T-helper 17 cell (primary cell): ENCODE results near the gene EXOC4. TPM values are rescaled to one million over a fixed set of nuclear protein-coding genes. Genes with fewer than 3 reads are reported as not detected.

Source experiments
- ATAC-seq: fragments of 150-1000 bp; cut with Tn5 transposase; 2 replicates; pipeline ENCODE4 v1.10.0; 2021; ENCODE audit warnings: mild to moderate bottlenecking, moderate library complexity
- DNase-seq, 3 donors: peaks; one replicate each; pipeline versions ENCODE4 v3.0.0 to v3.0.0-alpha.2; 2020 to 2021
- H3K9me3 ChIP-seq: one replicate; pipeline ENCODE4 v1.7.0; 2013; ENCODE audit warnings: low read length, mild to moderate bottlenecking; ENCODE audit not compliant: control insufficient read depth, poor library complexity, severe bottlenecking
- H3K27ac Mint-ChIP-seq: one replicate; pipeline ENCODE4 v1.8.0; 2022; ENCODE audit warnings: mild to moderate bottlenecking, moderate library complexity, mixed read lengths
- H3K27me3 Mint-ChIP-seq: one replicate; pipeline ENCODE4 v1.8.0; 2022; ENCODE audit warnings: mixed read lengths
- H3K36me3 Mint-ChIP-seq: one replicate; pipeline ENCODE4 v1.8.0; 2022; ENCODE audit warnings: low read depth, mixed read lengths
- H3K4me1 Mint-ChIP-seq: one replicate; pipeline ENCODE4 v1.8.0; 2022; ENCODE audit warnings: mild to moderate bottlenecking, mixed read lengths
- H3K4me3 Mint-ChIP-seq: one replicate; pipeline ENCODE4 v1.8.0; 2022; ENCODE audit warnings: mild to moderate bottlenecking, moderate library complexity, mixed read lengths
- total RNA-seq, 4 donors: library from RNA in 2 of 4; stranded (reverse) in 2 of 4; gene quantifications; one replicate each; pipeline ENCODE4 v1.2.3 and lab custom pipeline; 2022 to 2026

EXOC4 gene
- total RNA-seq, 2 donors from 2014 or later: 88.8 to 96.6 TPM

GRCh38 chr7:134083766-134084487, 831.0 kb downstream of the EXOC4 start:
- no peaks in the 10 kb centered on the region for H3K4me1 Mint-ChIP-seq
- ATAC-seq (no peak), DNase-seq (no peak)
- no peaks in the 10 kb centered on the region for H3K27me3 Mint-ChIP-seq
- no peaks in the 10 kb centered on the region for H3K36me3 Mint-ChIP-seq
- H3K4me3 Mint-ChIP-seq: no peak overlapping the region
- H3K9me3 ChIP-seq: no peaks in the 10 kb centered on the region
- H3K27ac Mint-ChIP-seq: no peak overlapping the region

DNA sequence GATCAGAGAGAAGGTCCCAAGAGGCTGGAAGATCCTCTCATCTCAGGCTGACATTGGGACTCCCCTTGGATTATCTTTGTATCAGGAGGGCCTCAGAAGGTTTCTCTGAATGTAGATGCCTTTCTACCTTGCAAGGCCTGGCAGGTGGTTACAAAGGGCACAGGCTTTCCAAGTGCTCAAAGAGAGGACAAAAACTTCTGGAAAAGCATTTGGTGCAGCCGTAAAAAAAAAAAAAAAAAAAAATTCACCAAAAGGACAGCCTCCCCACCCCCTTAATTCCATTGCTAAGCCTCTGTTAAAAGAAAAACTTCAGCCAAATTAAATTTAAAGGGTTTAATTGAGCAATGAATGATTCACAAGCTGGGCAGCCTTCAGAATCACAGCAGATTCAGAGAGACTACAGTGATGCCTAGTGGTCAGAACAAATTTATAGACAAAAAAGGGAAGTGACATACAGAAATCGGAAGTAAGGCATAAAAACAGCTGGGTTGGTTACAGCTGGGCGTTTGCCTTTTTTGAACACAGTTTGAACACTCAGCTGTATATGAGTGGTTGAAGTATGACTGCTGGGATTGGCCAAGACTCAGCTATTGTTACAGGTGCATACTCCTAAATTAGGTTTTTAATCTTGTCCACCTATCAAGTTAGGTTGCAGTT, 831.7 kb downstream of the EXOC4 start:
- H3K36me3 Mint-ChIP-seq: no peaks in the 10 kb centered on the region
- H3K27me3 Mint-ChIP-seq: no peaks in the 10 kb centered on the region
- H3K9me3 ChIP-seq: no peaks in the 10 kb centered on the region
- ATAC-seq (peak; percentile 39), DNase-seq (no peak)
- H3K27ac Mint-ChIP-seq: no peak overlapping the region
- H3K4me1 Mint-ChIP-seq: no peaks in the 10 kb centered on the region
- H3K4me3 Mint-ChIP-seq: no peak overlapping the region

DNA sequence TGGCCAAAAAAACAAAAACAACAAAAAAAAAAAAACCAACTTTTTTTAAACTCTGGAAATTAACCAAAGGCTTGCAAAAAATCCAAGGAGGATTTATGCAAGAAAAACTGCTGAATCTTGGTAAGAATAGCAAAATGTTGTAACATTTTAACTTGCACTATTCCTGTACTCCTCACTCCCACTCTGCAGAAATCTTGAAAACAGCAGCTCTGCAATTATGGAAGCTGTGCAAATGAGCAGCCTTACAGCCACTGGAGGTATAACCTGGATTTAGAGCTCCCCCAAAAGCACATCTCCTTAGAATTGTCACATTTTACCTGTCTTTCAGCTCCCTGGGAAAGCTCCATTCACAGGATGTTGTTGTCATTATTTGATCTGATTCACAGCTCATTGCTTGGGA, 832.4 kb downstream of the EXOC4 start:
- DNase-seq (no peak), ATAC-seq (no peak)
- Mint-ChIP-seq H3K27me3 (no peaks in the 10 kb centered on the region), H3K36me3 (no peaks in the 10 kb centered on the region), H3K4me1 (no peaks in the 10 kb centered on the region), H3K4me3 (no peak overlapping the region), H3K27ac (no peak overlapping the region)
- H3K9me3 ChIP-seq: no peaks in the 10 kb centered on the region

DNA sequence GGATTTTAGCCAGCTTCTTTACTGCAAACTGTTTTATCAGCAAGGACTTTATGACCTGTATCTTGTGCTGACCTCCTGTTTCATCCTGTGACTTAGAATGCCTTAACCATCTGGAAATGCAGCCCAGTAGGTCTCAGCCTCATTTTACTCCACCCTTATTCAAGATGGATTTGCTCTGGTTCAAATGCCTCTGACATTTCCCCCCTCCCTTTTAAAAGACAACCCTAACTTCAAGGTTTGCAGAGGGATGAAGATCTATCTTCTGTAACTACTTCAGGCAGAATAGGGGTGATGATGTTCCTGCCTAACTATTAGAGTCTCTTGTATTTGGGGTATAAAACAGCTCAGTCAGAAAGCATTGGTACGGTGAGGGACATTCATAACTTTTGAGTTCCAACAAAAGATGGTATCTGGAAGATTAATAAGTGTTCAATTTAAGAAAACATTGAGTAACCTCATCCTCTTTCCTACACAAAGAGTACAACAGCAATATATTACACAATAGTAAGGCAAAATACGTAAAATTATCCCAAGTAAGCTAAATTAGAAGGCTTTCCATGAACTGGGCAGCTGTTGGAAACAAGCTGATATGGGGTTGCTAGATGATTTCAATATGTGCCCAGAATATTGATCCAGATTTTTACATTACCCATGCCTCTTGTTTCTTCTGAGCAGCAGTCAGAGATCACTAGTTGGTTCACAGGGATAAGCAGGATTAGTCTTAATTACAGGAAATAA, 834.3 kb downstream of the EXOC4 start:
- ATAC-seq: no peak
- H3K36me3 Mint-ChIP-seq: no peaks in the 10 kb centered on the region
- H3K9me3 ChIP-seq: no peaks in the 10 kb centered on the region
- no peaks in the 10 kb centered on the region for H3K4me1 Mint-ChIP-seq
- no peak for DNase-seq
- no peaks in the 10 kb centered on the region for H3K27me3 Mint-ChIP-seq
- no peak overlapping the region for H3K27ac Mint-ChIP-seq
- H3K4me3 Mint-ChIP-seq: no peak overlapping the region

- Mint-ChIP-seq H3K36me3 (no peaks in the 10 kb centered on the region), H3K27ac (no peak overlapping the region), H3K4me1 (no peaks in the 10 kb centered on the region)
These were observed 835.3 kb downstream of the EXOC4 start for GRCh38 chr7:134088199-134088598.

DNA sequence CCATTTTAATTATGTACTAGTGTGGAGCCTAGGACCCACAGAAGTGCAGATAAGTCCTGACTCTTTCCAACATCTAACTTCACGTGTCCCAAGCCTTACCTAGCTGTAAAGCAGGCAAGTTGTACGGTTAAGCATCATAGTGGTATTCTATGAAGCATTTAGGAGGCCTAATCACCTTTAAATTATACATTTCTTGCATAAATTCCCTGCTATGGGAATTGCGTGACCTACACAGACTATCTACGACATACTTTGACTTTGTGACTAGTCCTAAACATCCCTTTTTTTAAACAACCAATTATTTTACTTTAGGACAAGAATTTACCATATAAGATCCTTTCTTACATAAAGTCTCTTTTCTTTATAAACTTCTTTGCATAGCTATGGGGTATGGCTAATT, 836.6 kb downstream of the EXOC4 start:
- no peak overlapping the region for H3K27ac Mint-ChIP-seq
- no peaks in the 10 kb centered on the region for H3K36me3 Mint-ChIP-seq
- H3K4me3 Mint-ChIP-seq: no peak overlapping the region
- ATAC-seq: no peak
- H3K4me1 Mint-ChIP-seq: no peaks in the 10 kb centered on the region
- no peaks in the 10 kb centered on the region for H3K27me3 Mint-ChIP-seq
- peaks cover 3% of the 10 kb centered on the region for H3K9me3 ChIP-seq
- no peak for DNase-seq

More at GRCh38 chr7:134088199-134088598, 835.3 kb downstream of the EXOC4 start:
- Mint-ChIP-seq H3K4me3 (no peak overlapping the region), H3K27me3 (no peaks in the 10 kb centered on the region)
- H3K9me3 ChIP-seq: peaks cover 3% of the 10 kb centered on the region
- ATAC-seq (no peak), DNase-seq (no peak)

DNA sequence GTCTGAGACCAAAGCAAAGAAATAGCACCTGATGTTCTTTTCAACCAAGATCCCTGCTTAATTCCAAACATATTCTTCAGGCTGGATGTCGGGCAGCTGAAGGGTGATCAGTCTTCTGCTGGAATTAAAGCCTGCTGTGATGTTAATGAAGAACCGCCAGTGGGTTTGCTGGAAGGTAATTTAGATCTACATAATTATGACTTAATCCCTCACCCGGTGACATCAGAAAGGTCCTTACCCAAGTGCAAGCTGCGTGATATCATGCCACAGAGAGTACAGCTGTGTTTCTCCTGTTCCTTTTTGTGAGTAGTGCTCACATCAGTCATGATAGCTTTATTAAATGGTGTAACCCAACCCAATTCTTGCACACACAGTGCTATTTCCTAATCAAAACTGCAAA, 845.2 kb downstream of the EXOC4 start:
- no peaks in the 10 kb centered on the region for H3K4me1 Mint-ChIP-seq
- no peaks in the 10 kb centered on the region for H3K27me3 Mint-ChIP-seq
- no peaks in the 10 kb centered on the region for H3K36me3 Mint-ChIP-seq
- no peak for DNase-seq
- no peak overlapping the region for H3K27ac Mint-ChIP-seq
- H3K4me3 Mint-ChIP-seq: no peak overlapping the region
- no peak for ATAC-seq
- H3K9me3 ChIP-seq: peaks cover 1% of the 10 kb centered on the region

- H3K27me3 Mint-ChIP-seq: no peaks in the 10 kb centered on the region
- no peak overlapping the region for H3K27ac Mint-ChIP-seq
- H3K4me3 Mint-ChIP-seq: no peak overlapping the region
- DNase-seq: no peak
- no peaks in the 10 kb centered on the region for H3K9me3 ChIP-seq
- no peaks in the 10 kb centered on the region for H3K4me1 Mint-ChIP-seq
- no peaks in the 10 kb centered on the region for H3K36me3 Mint-ChIP-seq
- no peak for ATAC-seq
These were observed 848.8 kb downstream of the EXOC4 start for GRCh38 chr7:134101716-134102115.

DNA sequence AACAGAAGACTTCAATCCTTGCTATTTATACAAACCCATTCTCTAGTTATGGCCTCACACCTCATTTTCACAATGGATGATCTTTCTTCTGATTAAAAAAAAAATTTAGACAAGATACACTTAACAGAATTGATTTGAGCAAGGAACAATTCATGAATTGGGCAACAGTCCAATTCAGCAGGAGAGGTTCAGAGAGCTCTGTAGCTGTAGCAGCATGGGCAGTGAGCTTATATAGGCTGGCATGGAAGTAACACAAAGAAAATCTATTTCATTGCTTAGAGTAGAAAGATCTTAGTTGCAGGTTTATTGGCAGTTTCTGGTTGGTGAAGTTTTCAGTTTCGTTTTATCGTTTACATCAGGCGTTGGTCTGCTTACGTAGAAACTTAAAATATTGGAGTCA, 851.3 kb downstream of the EXOC4 start:
- DNase-seq (no peak), ATAC-seq (no peak)
- no peak overlapping the region for H3K27ac Mint-ChIP-seq
- H3K4me1 Mint-ChIP-seq: no peaks in the 10 kb centered on the region
- peaks cover 2% of the 10 kb centered on the region for H3K36me3 Mint-ChIP-seq
- no peak overlapping the region for H3K4me3 Mint-ChIP-seq
- no peaks in the 10 kb centered on the region for H3K9me3 ChIP-seq
- no peaks in the 10 kb centered on the region for H3K27me3 Mint-ChIP-seq

DNA sequence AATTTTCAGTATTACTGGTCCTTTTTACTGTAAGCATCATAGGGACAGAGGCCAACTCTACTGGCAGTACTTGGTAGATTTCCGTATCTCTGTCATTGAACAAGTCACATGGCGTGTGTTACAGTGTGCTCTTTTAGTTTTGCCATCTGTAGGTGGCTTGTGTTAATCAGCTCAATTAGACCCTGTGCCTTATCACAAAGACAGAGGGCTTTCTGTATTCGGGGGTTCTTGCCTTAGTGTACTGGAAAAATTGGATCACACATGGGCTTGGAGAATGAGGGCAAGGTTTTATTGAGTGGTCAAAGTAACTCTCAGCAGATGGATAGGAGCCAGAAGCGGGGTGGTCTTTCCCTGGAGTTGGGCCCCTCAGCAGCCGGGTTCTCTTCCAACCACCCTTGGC, 853.0 kb downstream of the EXOC4 start:
- Mint-ChIP-seq H3K4me3 (no peak overlapping the region), H3K4me1 (no peaks in the 10 kb centered on the region), H3K36me3 (peaks cover 2% of the 10 kb centered on the region), H3K27ac (no peak overlapping the region), H3K27me3 (no peaks in the 10 kb centered on the region)
- DNase-seq (no peak), ATAC-seq (no peak)
- no peaks in the 10 kb centered on the region for H3K9me3 ChIP-seq

- no peaks in the 10 kb centered on the region for H3K27me3 Mint-ChIP-seq
- DNase-seq (no peak), ATAC-seq (no peak)
- no peaks in the 10 kb centered on the region for H3K9me3 ChIP-seq
- H3K4me1 Mint-ChIP-seq: no peaks in the 10 kb centered on the region
- no peak overlapping the region for H3K4me3 Mint-ChIP-seq
- H3K27ac Mint-ChIP-seq: no peak overlapping the region
- H3K36me3 Mint-ChIP-seq: peaks cover 2% of the 10 kb centered on the region
These were observed 855.9 kb downstream of the EXOC4 start for GRCh38 chr7:134108802-134109201.

GRCh38 chr7:134113655-134114054, 860.8 kb downstream of the EXOC4 start:
- H3K9me3 ChIP-seq: no peaks in the 10 kb centered on the region
- no peak overlapping the region for H3K4me3 Mint-ChIP-seq
- DNase-seq (no peak), ATAC-seq (no peak)
- H3K27me3 Mint-ChIP-seq: no peaks in the 10 kb centered on the region
- H3K27ac Mint-ChIP-seq: no peak overlapping the region
- H3K4me1 Mint-ChIP-seq: no peaks in the 10 kb centered on the region
- no peaks in the 10 kb centered on the region for H3K36me3 Mint-ChIP-seq

- no peaks in the 10 kb centered on the region for H3K9me3 ChIP-seq
- Mint-ChIP-seq H3K27ac (no peak overlapping the region), H3K4me1 (no peaks in the 10 kb centered on the region), H3K4me3 (no peak overlapping the region), H3K36me3 (no peaks in the 10 kb centered on the region), H3K27me3 (no peaks in the 10 kb centered on the region)
- DNase-seq (no peak), ATAC-seq (no peak)
These were observed 862.1 kb downstream of the EXOC4 start for GRCh38 chr7:134114992-134115391.
